Left lung (tissue), 10 donors: ENCODE measurements around the gene LDHA. TPM values are rescaled to one million over a fixed set of nuclear protein-coding genes. Genes with fewer than 3 reads are reported as not detected.

Experiments used
- ATAC-seq: fragments of 200-7000 bp; cut with Tn5 transposase; one replicate; pipeline ENCODE4 v1.9.1; 2020; ENCODE audit warnings: moderate library complexity
- DNase-seq, 4 donors: peaks; one replicate each; pipeline ENCODE4 v3.0.0-alpha.2; 2013 to 2020
- H3K27ac ChIP-seq, 2 donors: fragments of 200-600 bp; sonication (generic) in 1 of 2; one replicate each; pipeline versions ENCODE4 v1.5.0 to v1.8.0; 2020 to 2021
- H3K27me3 ChIP-seq, 2 donors: fragments of 200-600 bp; sonication (generic) in 1 of 2; one replicate each; pipeline versions ENCODE4 v1.5.0 to v1.8.0; 2020 to 2021
- H3K36me3 ChIP-seq, 2 donors: fragments of 200-600 bp; sonication (generic) in 1 of 2; one replicate each; pipeline versions ENCODE4 v1.5.0 to v1.8.0; 2020 to 2021
- H3K4me1 ChIP-seq, 2 donors: fragments of 200-600 bp; one replicate each; pipeline ENCODE4 v1.8.0; 2021
- H3K4me3 ChIP-seq, 2 donors: fragments of 200-600 bp; sonication (generic) in 1 of 2; one replicate each; pipeline versions ENCODE4 v1.5.0 to v1.8.0; 2020 to 2021; ENCODE audit warnings: mild to moderate bottlenecking in 1 of 2
- H3K9me3 ChIP-seq, 2 donors: fragments of 200-600 bp; sonication (generic) in 1 of 2; one replicate each; pipeline versions ENCODE4 v1.5.0 to v1.8.0; 2020 to 2021
- intact Hi-C, 2 donors: fragments of 100-400 bp; cut with DNase I; formaldehyde crosslinking; loops; one replicate each; pipeline versions ENCODE4 v1.11.2 to v1.14.2; 2022
- polyA plus RNA-seq, 6 donors: library from polyadenylated mRNA; unstranded; fragments of 120-200 nt; gene quantifications; one replicate each; pipeline ENCODE4 v1.2.1, GENCODE V29; 2013; ENCODE audit not compliant: insufficient read length in 6 of 6
- total RNA-seq, 2 donors: library from RNA; stranded (reverse); fragmentation: NEBNext Ultra II Directional; extraction: Animal tissue kit (Norgen Biotek cat#: 25700); gene quantifications; one replicate each; pipeline ENCODE4 v1.2.1, GENCODE V29; 2021
- TF ChIP-seq, protein P1 (sequence below), 2 donors: fragments of 200-600 bp; sonication (generic) in 1 of 2; IDR thresholded peaks; one replicate each; pipeline versions ENCODE4 v1.5.0 to v1.8.0; 2021; ENCODE audit warnings: antibody characterized with exemption in 2 of 2
- donor health status: DM: no; HTN: yes; CAD: no.
- donor health status: DM: no; HTN: no; CAD: no.

LDHA gene
- total and polyA plus RNA-seq, 8 donors, result 283 to 550 (median 386) TPM

GRCh38 chr11:18416459-18416858, 22.1 kb downstream of the LDHA start:
- H3K4me3 ChIP-seq, result no peak overlapping the region
- ATAC-seq (no peak), DNase-seq (no peak)
- H3K27me3 ChIP-seq, result no peaks in the 10 kb centered on the region
- TF ChIP-seq, protein P1, sequence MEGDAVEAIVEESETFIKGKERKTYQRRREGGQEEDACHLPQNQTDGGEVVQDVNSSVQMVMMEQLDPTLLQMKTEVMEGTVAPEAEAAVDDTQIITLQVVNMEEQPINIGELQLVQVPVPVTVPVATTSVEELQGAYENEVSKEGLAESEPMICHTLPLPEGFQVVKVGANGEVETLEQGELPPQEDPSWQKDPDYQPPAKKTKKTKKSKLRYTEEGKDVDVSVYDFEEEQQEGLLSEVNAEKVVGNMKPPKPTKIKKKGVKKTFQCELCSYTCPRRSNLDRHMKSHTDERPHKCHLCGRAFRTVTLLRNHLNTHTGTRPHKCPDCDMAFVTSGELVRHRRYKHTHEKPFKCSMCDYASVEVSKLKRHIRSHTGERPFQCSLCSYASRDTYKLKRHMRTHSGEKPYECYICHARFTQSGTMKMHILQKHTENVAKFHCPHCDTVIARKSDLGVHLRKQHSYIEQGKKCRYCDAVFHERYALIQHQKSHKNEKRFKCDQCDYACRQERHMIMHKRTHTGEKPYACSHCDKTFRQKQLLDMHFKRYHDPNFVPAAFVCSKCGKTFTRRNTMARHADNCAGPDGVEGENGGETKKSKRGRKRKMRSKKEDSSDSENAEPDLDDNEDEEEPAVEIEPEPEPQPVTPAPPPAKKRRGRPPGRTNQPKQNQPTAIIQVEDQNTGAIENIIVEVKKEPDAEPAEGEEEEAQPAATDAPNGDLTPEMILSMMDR (IDR thresholded peaks at IDR 0.05), result no peak
- no peak overlapping the region for H3K27ac ChIP-seq
- no peaks in the 10 kb centered on the region for H3K36me3 ChIP-seq
- no peaks in the 10 kb centered on the region for H3K4me1 ChIP-seq
- no peaks in the 10 kb centered on the region for H3K9me3 ChIP-seq
- intact Hi-C loops, result no loop called here

DNA sequence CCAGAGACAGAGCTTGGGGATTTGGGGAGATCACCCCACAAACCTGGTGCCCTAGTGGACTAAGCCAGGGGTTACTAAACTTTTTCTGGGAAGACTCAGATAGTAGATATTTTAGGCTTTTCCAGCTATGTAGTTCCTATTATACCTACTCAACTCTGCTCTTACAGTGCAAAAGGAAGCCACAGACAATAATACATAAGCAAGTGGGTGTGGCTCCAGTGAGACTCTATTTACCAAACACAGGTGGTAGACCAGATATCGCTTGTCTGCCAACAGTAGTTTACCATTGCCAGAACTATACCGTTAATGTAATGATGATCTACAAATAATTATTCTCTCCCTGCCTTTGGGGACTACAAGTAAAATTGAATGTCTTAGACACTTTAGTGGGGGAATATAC, 24.7 kb downstream of the LDHA start:
- Histone ChIP-seq H3K4me1 (no peaks in the 10 kb centered on the region), H3K9me3 (no peaks in the 10 kb centered on the region), H3K4me3 (no peak overlapping the region), H3K27ac (no peak overlapping the region), H3K27me3 (no peaks in the 10 kb centered on the region), H3K36me3 (no peaks in the 10 kb centered on the region)
- DNase-seq, result no peak
- TF ChIP-seq, protein P1 (IDR thresholded peaks at IDR 0.05), result no peak
- intact Hi-C loops, result no loop called here
- no peak for ATAC-seq

- DNase-seq (no peak), ATAC-seq (no peak)
- no peaks in the 10 kb centered on the region for H3K9me3 ChIP-seq
- H3K4me3 ChIP-seq, result no peak overlapping the region
- no peaks in the 10 kb centered on the region for H3K27me3 ChIP-seq
- no peaks in the 10 kb centered on the region for H3K4me1 ChIP-seq
- H3K36me3 ChIP-seq, result no peaks in the 10 kb centered on the region
- TF ChIP-seq, protein P1 (IDR thresholded peaks at IDR 0.05), result no peak
- intact Hi-C loops, result no loop called here
- H3K27ac ChIP-seq, result no peak overlapping the region
These were observed 25.7 kb downstream of the LDHA start for GRCh38 chr11:18420067-18420466.

- Histone ChIP-seq H3K27ac (no peak overlapping the region), H3K27me3 (no peaks in the 10 kb centered on the region), H3K4me1 (no peaks in the 10 kb centered on the region), H3K4me3 (no peak overlapping the region), H3K9me3 (no peaks in the 10 kb centered on the region), H3K36me3 (no peaks in the 10 kb centered on the region)
- ATAC-seq (no peak), DNase-seq (no peak)
- intact Hi-C loops, result no loop called here
- TF ChIP-seq, protein P1 (IDR thresholded peaks at IDR 0.05), result no peak
These were observed 32.9 kb downstream of the LDHA start for GRCh38 chr11:18427240-18427639.

DNA sequence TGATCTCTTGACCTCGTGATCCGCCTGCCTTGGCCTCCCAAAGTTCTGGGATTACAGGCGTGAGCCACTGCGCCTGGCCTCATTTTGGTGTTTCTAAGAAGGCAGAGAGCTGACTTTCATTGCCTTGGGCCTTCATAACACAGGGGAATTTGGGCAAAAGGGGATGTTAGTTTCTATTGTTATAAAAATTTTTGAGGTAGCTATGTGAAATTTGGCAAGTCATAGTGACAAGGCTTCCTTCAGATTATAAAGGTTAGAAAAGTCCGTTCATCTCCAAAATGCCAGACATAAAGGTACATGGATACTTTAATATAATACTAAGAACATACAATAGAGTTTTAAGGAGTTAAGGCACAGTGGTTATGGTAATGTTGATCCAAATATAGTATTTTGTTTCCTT, 35.0 kb downstream of the LDHA start:
- intact Hi-C loops, result no loop called here
- Histone ChIP-seq H3K27ac (no peak overlapping the region), H3K36me3 (no peaks in the 10 kb centered on the region), H3K4me3 (no peak overlapping the region), H3K27me3 (no peaks in the 10 kb centered on the region), H3K9me3 (no peaks in the 10 kb centered on the region), H3K4me1 (no peaks in the 10 kb centered on the region)
- no peak for ATAC-seq
- DNase-seq, result no peak
- TF ChIP-seq, protein P1 (IDR thresholded peaks at IDR 0.05), result no peak
